HepG2 (cell line): ENCODE measurements around the gene INO80B. TPM values are rescaled to one million over a fixed set of nuclear protein-coding genes. Genes with fewer than 3 reads are reported as not detected.

Experiments used
- ARID4A ChIP-seq: sonication (generic); formaldehyde crosslinking; IDR thresholded peaks from 2 replicates; pipeline ENCODE4 v1.5.0; 2020; ENCODE audit warnings: mild to moderate bottlenecking, missing genetic modification reagents, borderline replicate concordance
- CBX2 ChIP-seq, 2 experiments: fragments of 200-600 bp in 1 of 2; sonication (generic); formaldehyde crosslinking in 1 of 2; IDR thresholded peaks; 2 replicates each; pipeline versions ENCODE4 v1.7.0 to v1.8.1; 2018 to 2022; ENCODE audit warnings: low read depth in 2 of 2, low read length in 1 of 2, mild to moderate bottlenecking in 1 of 2, missing genetic modification reagents in 1 of 2
- REPIN1 ChIP-seq: sonication (generic); formaldehyde crosslinking; IDR thresholded peaks from 2 replicates; pipeline ENCODE4 v1.8.0; 2022; ENCODE audit warnings: missing genetic modification reagents, low read depth, mild to moderate bottlenecking, borderline replicate concordance
- TSC22D2 ChIP-seq: sonication (generic); formaldehyde crosslinking; IDR thresholded peaks from 2 replicates; pipeline ENCODE4 v1.5.1; 2020; ENCODE audit warnings: missing genetic modification reagents, mild to moderate bottlenecking, borderline replicate concordance
- ZBTB7B ChIP-seq: sonication (generic); formaldehyde crosslinking; IDR thresholded peaks from 2 replicates; pipeline ENCODE4 v1.4.0; 2020; ENCODE audit warnings: missing genetic modification reagents
- ZFY ChIP-seq: sonication (generic); formaldehyde crosslinking; IDR thresholded peaks from 2 replicates; pipeline ENCODE4 v1.4.0; 2020; ENCODE audit warnings: missing genetic modification reagents
- ZNF318 ChIP-seq: sonication (generic); formaldehyde crosslinking; IDR thresholded peaks from 2 replicates; pipeline ENCODE4 v1.4.0; 2020; ENCODE audit warnings: mild to moderate bottlenecking, missing genetic modification reagents
- ZNF333 ChIP-seq: sonication (generic); formaldehyde crosslinking; IDR thresholded peaks from 2 replicates; pipeline ENCODE4 v1.4.0; 2020; ENCODE audit warnings: mild to moderate bottlenecking, missing genetic modification reagents, borderline replicate concordance
- ZNF510 ChIP-seq: sonication (generic); formaldehyde crosslinking; IDR thresholded peaks from 2 replicates; pipeline ENCODE4 v1.4.0; 2020; ENCODE audit warnings: low read depth, mild to moderate bottlenecking, missing genetic modification reagents
- polyA plus RNA-seq, 8 experiments: library from polyadenylated mRNA; depleted of rRNA in 3 of 8; stranded (reverse) in 7 of 8; unstranded in 1 of 8; fragments of >200 nt; fragmentation: Illumina TruSeq in 4 of 8; extraction: Trizol in 4 of 8; gene quantifications; 2 replicates each; pipeline versions ENCODE4 v1.2.1 to v1.2.3, GENCODE V29; 2011 to 2016; ENCODE audit warnings: low read depth in 4 of 8, missing spikeins in 1 of 8, mixed read lengths in 1 of 8; ENCODE audit not compliant: insufficient read depth in 1 of 8
- total RNA-seq, 5 experiments: library from RNA; depleted of rRNA; stranded (reverse); fragments of >200 nt; fragmentation: Illumina TruSeq; extraction: Trizol; gene quantifications; 2 replicates each; pipeline ENCODE4 v1.2.3, GENCODE V29; 2016; ENCODE audit warnings: low read depth in 1 of 5

Gene INO80B
- total and polyA plus RNA-seq, 2 of the 13 experiments (the other 11 are each of a cell fraction or from before 2014, with no cell fraction given): 6.2 to 14.5 TPM

DNA sequence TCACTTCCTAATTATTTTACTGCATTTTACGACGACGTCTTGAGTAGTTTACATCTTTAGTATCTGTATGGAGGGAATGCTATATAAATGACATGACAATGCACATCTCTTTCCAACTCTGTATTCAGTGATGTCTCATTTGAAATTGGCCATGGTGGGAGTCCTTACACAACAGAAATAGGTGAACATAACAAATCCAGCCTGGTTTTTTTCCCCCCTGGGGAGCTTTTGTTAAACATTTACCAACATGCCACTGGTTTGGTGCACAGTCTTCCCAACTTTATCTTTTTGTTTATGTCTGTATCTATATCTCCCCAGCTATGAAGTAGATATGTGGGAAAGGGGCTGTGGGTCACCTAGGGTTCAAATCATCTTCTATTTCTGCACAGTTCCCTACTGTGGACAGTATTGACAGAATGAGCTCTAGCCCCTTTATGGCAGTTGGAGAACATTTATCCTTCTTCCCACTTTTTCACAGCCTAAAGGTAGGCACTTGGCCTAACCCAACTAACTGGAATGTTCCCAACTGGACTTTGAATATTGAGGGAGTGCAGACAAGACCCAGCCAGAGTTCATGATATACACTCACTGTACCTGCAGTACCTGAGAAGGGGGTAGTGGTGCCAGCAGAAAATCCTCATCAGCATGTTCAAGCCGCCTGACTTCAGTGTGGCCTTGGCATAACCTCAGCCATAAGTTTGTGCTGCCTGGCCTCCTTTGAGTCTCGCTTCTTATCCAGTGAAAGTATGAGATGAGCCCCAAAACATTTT is 7.5 kb upstream of the INO80B start (continued):
- TF ChIP-seq ZNF318 (CRISPR knock-in tag): no peak
- peak; percentile 48; the same call in 1 of the 2 replicates for TF ChIP-seq ARID4A (CRISPR knock-in tag)
- no peak; the same call in 1 of the 2 replicates for TF ChIP-seq ZFY (CRISPR knock-in tag)
- TF ChIP-seq TSC22D2: no peak
- TF ChIP-seq REPIN1 (CRISPR knock-in tag): no peak
- TF ChIP-seq ZNF333 (CRISPR knock-in tag): no peak
- peak; percentile 54; the same call in 1 of the 2 replicates for TF ChIP-seq ZBTB7B (CRISPR knock-in tag)
- TF ChIP-seq CBX2 (IDR thresholded peaks at IDR 0.05; ENCODE audit: low read depth, low read length): no peak
- no peak for TF ChIP-seq CBX2 (CRISPR knock-in tag; IDR thresholded peaks at IDR 0.05; ENCODE audit: low read depth)
- no peak for TF ChIP-seq ZNF510 (CRISPR knock-in tag)
